Transverse colon (tissue), 4 donors: Measurements from ENCODE around the gene KCNJ10. TPM values are rescaled to one million over a fixed set of nuclear protein-coding genes. Genes with fewer than 3 reads are reported as not detected.

Experiments used
- DNase-seq: peaks from one replicate; pipeline ENCODE4 v3.0.0-alpha.2; 2019
- H3K27ac ChIP-seq, 4 donors: fragments of 200-600 bp; sonication (generic); 2 replicates each; pipeline ENCODE4 v1.5.1; 2016 to 2018; ENCODE audit warnings: inconsistent platforms in 4 of 4
- H3K27me3 ChIP-seq: fragments of 200-600 bp; sonication (generic); 2 replicates; pipeline ENCODE4 v1.5.1; 2017; ENCODE audit warnings: inconsistent platforms
- H3K36me3 ChIP-seq, 4 donors: fragments of 200-600 bp; sonication (generic); 2 replicates each; pipeline ENCODE4 v1.5.1; 2017 to 2019; ENCODE audit warnings: inconsistent platforms in 4 of 4
- H3K4me1 ChIP-seq, 4 donors: fragments of 200-600 bp; sonication (generic); 2 replicates each; pipeline ENCODE4 v1.5.1; 2017 to 2020; ENCODE audit warnings: inconsistent platforms in 4 of 4
- H3K4me3 ChIP-seq, 4 donors: fragments of 200-600 bp; sonication (generic); 1 replicate in 1 of 4; 2 replicates in 3 of 4; pipeline versions ENCODE4 v1.5.1 to v1.6.1; 2017 to 2019; ENCODE audit warnings: inconsistent platforms in 4 of 4
- H3K9me3 ChIP-seq, 2 donors: fragments of 200-600 bp; sonication (generic); 2 replicates each; pipeline ENCODE4 v1.5.1; 2017 to 2019; ENCODE audit warnings: inconsistent platforms in 2 of 2
- CTCF ChIP-seq, 5 experiments: fragments of 200-600 bp in 3 of 5; fragments of 450-650 bp in 2 of 5; sonication (generic) in 3 of 5; IDR thresholded peaks; 1 replicate in 2 of 5; 2 replicates in 3 of 5; pipeline ENCODE4 v1.5.1; 2016 to 2017; ENCODE audit warnings: antibody characterized with exemption in 5 of 5, inconsistent platforms in 3 of 5, mild to moderate bottlenecking in 2 of 5, moderate library complexity in 1 of 5
- EP300 ChIP-seq: sonication (generic); formaldehyde crosslinking; IDR thresholded peaks from one replicate; pipeline ENCODE4 v1.6.1; 2017; ENCODE audit warnings: antibody characterized with exemption, low read depth
- POLR2A ChIP-seq: fragments of 450-650 bp; IDR thresholded peaks from one replicate; pipeline ENCODE4 v1.6.1; 2016; ENCODE audit warnings: antibody characterized with exemption, mild to moderate bottlenecking, moderate library complexity
- POLR2AphosphoS5 ChIP-seq, 3 donors: sonication (generic); formaldehyde crosslinking; IDR thresholded peaks; one replicate each; pipeline ENCODE4 v1.6.1; 2016; ENCODE audit warnings: antibody characterized with exemption in 3 of 3
- WGBS, 2 donors: methylation state at CpG; one replicate each; pipeline ENCODE4 v1.1.5; 2018; ENCODE audit warnings: low coverage in 1 of 2; 5-methylcytosine and 5-hydroxymethylcytosine counted together
- in situ Hi-C, 4 donors: fragments of 200-750 bp; cut with MboI; loops; one replicate each; pipeline versions ENCODE4 v1.15.0 to v1.15.1; 2017; ENCODE audit warnings: low sequenced_read_pairs in 3 of 4, low pct_ligation_motif_present in 1 of 4, low pct_unique_long_range_greater_than_20kb in 1 of 4
- intact Hi-C: fragments of 100-400 bp; cut with DNase I; formaldehyde crosslinking; loops from one replicate; pipeline ENCODE4 v1.15.1; 2023; ENCODE audit warnings: low total_unique reads
- total RNA-seq, 4 donors: library from RNA; depleted of rRNA; stranded (reverse); fragments of >200 nt; gene quantifications; one replicate each; pipeline ENCODE4 v1.1.0, GENCODE V29; 2016

The KCNJ10 gene
- total RNA-seq, 4 donors from 2014 or later = not detected

- WGBS, 2 donors = 57 to 82% methylated on average over 4 to 14 of the region's 15 CpGs
These were observed 8.4 kb downstream of the KCNJ10 start for GRCh38 chr1:160061369-160062229.

DNA sequence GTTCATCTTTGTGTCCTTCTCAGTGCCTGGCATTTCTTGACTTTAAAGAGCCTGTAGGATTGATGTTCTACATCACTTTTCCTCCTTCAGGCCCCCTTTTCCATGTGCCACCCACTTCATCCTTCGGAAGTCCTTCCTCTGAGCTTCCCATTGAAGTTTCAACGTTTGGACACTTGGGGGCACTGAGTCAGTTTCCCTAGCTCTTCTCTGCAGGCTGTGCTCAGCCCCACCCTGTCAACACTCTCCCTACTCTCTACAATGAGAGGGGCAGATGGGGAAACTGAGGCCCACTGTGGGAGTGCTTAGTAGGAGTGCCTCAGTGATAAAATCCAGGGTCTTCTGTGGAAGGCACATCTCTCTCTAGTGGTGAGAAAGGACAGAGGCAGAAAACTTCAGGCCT is 11.9 kb downstream of the KCNJ10 start:
- in situ Hi-C loops = no loop called here
- no peaks in the 10 kb centered on the region for H3K36me3 ChIP-seq
- TF ChIP-seq POLR2AphosphoS5 (IDR thresholded peaks at IDR 0.05) (no peak), CTCF (IDR thresholded peaks at IDR 0.05) (peak in 1 of 5 experiments; percentile 12), EP300 (no peak), POLR2A (no peak)
- no peaks in the 10 kb centered on the region for H3K9me3 ChIP-seq
- no peaks in the 10 kb centered on the region for H3K4me1 ChIP-seq
- H3K27ac ChIP-seq = no peak overlapping the region
- H3K27me3 ChIP-seq = peaks cover 7% of the 10 kb centered on the region
- no peak overlapping the region for H3K4me3 ChIP-seq
- WGBS, 2 donors = 20 to 44% methylated on average over 1 to 2 of the region's 2 CpGs
- intact Hi-C loops = no loop called here
- DNase-seq = no peak

More at GRCh38 chr1:160061369-160062229, 8.4 kb downstream of the KCNJ10 start:
- no peak overlapping the region for H3K27ac ChIP-seq
- no peak overlapping the region for H3K4me3 ChIP-seq
- no peaks in the 10 kb centered on the region for H3K4me1 ChIP-seq
- TF ChIP-seq EP300 (no peak), POLR2A (no peak), CTCF (IDR thresholded peaks at IDR 0.05) (no peak), POLR2AphosphoS5 (IDR thresholded peaks at IDR 0.05) (no peak)
- no peaks in the 10 kb centered on the region for H3K9me3 ChIP-seq
- in situ Hi-C loops = no loop called here
- no peaks in the 10 kb centered on the region for H3K36me3 ChIP-seq
- H3K27me3 ChIP-seq = peaks cover 10% of the 10 kb centered on the region
- intact Hi-C loops = no loop called here
- DNase-seq = no peak

GRCh38 chr1:160056648-160057169 is 13.3 kb downstream of the KCNJ10 start:
- WGBS, 2 donors = 80 to 86% methylated on average over 1 of the region's 1 CpG

More at GRCh38 chr1:160056648-160057169, 13.3 kb downstream of the KCNJ10 start:
- intact Hi-C loops (no loop called here), in situ Hi-C loops (no loop called here)
- TF ChIP-seq POLR2A (no peak), CTCF (IDR thresholded peaks at IDR 0.05) (no peak), POLR2AphosphoS5 (IDR thresholded peaks at IDR 0.05) (no peak), EP300 (no peak)
- no peaks in the 10 kb centered on the region for H3K4me1 ChIP-seq
- H3K36me3 ChIP-seq = no peaks in the 10 kb centered on the region
- DNase-seq = no peak
- H3K9me3 ChIP-seq = no peaks in the 10 kb centered on the region
- H3K27ac ChIP-seq = no peak overlapping the region
- H3K4me3 ChIP-seq = no peak overlapping the region
- peaks cover 12% of the 10 kb centered on the region for H3K27me3 ChIP-seq
